Activated CD4-positive, alpha-beta T cell treated with anti-CD3 and anti-CD28 coated beads for 24 hours (primary cell): ENCODE data around the gene SYVN1.
A peak's percentile ranks its signal among the peaks of the same experiment; 100 is the strongest.
"Not testable (repeated sequence)": the region's sequence is repeated elsewhere in the genome, so short reads cannot be mapped to it uniquely, and the experiment has no call there.

ENCODE experiments used
- DNase-seq, 2 donors: peaks; one replicate each; pipeline ENCODE4 v3.0.0-alpha.2; 2020; ENCODE audit warnings: low read depth in 2 of 2

SYVN1 gene

DNA sequence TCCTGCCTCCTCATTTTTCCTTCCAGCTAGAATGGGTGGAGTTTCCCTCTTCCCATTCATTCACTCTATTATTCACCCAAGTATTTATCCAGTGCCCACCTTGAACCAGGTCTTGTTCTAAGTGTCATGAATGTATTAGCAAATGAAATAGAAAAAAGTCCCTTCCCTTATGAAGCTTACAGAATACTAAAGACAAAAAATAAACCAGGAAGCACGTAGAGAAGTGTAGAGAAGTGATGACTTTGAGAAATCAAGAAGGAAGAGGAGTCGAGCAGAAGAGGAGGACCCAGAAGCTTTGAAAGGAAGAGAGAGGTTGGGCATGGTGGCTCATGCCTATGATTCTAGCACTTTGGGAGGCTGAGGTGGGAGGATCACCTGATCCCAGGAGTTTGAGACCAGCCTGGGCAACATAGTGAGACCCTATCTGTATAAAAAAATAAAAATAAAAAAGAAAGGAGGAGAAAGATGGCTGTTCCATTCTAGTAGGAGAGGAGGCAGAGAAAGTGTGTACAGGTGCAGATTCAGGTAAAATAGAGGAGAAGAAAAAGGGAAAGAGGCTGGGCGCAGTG, 17.1 kb upstream of the SYVN1 start:
- no peak for DNase-seq

DNA sequence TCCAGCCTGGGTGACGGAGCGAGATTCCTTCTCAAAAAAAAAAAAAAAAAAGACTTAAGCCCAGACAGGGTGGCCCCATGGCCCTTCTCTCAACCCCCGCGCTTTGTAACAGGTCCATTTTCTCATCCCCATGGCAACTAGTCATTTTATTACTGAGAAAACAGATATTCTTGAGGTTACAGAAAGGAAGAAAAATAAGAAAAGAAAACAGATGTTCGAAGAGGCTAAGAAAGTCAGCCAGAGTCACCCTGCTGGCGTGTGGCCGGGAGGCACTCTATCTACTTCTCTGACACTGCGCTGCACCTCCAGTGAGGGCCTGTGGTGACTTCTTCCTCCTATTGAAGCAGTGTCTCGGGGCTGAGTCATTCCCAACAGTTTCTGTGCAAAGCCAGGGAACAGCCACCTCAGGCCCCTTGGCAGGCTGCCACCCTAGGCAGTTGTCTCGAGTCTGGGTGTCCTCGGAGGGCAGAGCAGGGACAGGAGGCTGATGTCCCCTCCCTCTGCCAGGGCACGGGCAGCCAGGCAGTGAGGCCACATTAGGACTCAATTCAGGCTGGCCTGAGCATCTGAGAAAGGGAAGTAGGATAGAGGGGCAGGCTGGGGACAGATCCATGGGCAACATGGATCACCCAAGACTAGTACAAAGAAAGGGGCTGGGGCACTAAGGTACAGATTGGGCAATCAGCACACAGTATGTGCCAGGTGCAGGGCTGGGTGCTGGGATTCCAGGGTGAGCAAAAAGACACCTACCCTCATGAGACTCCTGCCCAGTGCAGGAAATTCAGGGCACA, 16.4 kb upstream of the SYVN1 start:
- DNase-seq, result no peak

DNA sequence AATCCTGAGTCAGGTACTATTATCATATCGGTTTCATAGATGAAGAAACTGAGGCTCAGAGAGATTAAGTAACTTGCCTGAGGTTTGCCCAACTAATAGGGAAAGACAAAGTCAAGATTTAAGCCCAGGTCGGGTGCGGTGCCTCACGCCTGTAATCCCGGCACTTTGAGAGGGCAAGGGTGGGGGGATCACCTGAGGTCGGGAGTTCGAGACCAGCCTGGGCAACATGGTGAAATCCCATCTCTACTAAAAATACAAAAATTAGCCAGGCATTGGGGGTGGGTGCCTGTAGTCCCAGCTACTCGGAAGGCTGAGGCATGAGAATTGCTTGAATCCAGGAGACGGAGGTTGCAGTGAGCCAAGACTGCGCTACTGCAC, 15.8 kb upstream of the SYVN1 start:
- not testable (repeated sequence) for DNase-seq

DNA sequence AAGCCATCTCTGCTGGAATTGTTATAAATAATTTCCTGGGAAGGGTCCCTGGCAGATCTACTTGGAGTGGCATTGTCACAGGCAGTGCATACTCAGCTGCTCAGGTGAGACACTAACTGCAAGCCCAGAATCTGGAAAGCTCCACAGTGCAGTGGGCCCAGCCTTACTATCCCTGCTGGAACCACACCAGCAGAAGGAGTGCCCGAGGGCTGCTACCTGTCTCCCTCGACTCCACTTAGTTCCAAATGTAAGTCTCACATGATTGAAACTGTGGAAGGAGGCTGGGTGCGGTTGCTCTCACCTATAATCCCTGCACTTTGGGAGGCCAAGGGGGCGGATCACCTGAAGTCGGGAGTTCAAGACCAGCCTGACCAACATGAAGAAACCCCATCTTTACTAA, 14.3 kb upstream of the SYVN1 start:
- no peak for DNase-seq

DNA sequence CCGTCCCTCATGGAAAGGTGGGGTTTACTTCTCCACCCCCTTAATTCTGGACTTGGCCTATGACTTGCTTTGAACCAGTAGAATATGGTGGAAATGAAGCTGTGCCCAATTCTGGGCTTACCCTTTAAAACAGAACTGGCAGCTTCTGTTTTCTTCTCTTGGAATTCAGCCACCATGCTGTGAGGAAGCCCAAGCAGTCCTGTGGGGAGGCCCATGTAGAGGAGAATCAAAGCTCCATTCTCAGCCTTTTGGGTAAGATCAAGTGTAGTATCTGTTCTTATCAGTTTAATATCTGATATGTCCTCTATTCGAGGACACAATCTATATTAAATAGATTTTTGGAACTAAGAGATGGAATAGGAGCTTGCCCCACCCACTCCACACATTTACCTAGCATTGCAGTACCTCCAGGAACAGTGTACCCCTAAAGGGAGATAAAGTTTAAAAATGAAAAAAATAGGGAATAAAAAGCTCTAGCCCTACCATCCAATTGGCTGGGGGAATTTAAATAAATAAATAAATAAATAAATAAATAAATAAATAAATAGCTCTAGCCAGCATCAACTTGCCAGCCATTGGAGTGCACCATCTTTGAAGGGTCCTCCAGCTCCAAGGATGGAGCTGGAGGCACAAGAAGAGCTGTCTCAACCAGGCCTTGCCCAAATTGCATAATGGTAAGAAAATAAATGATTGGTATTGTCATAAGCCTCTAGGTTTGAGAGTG, 13.2 kb upstream of the SYVN1 start:
- no peak for DNase-seq

DNA sequence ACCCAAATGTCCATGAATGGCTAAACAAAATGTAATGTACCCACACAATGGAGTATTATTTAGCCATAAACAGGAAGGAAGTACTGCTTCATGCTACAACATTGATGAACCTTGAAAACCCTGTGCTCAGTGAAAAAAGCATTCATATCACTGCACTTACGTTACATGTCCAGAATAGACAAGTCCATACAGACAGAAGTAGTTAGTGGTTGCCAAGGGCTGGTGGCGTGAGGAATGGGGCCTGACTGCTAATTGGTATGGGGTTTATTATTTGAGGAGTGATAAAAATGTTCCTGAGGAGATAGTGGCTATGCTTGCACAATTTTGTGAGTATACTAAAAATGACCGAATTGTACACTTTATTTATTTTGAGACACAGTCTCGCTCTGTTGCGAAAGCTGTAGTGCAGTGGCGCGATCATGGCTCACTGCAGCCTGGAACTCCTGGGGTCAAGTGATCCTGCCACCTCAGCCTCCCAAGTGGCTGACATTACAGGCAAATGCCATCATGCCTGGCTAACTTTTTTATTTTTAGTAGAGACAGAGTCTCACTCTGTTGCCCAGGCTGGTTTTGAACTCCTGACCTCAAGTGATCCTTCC, 7.7 kb upstream of the SYVN1 start:
- DNase-seq, result no peak

DNA sequence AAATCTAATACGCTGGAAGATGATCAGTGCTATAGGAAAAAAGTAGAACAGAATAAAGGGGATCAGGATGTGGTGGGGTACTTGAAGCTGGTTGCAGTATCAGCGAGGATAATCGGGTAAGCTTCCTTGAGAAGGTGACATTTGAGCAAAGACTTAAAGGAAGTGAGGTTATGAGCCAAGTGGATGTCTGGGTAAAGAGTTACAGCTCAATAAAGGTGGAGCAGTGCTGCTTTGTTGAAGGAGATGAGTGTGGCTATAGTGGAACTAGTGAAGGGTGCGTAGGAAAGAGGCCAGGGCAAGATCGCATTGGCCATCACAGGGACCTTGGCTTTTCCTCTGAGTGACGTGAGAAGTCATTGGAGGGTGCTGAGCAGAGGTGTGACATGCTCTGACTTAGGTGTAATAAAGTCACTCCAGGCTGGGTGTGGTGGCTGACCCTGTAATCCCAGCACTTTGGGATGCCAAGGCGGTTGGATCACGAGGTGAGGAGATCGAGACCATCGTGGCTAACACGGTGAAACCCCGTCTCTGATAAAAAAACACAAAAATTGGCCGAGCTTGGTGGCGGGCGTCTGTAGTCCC, 2.3 kb upstream of the SYVN1 start:
- no peak for DNase-seq

DNA sequence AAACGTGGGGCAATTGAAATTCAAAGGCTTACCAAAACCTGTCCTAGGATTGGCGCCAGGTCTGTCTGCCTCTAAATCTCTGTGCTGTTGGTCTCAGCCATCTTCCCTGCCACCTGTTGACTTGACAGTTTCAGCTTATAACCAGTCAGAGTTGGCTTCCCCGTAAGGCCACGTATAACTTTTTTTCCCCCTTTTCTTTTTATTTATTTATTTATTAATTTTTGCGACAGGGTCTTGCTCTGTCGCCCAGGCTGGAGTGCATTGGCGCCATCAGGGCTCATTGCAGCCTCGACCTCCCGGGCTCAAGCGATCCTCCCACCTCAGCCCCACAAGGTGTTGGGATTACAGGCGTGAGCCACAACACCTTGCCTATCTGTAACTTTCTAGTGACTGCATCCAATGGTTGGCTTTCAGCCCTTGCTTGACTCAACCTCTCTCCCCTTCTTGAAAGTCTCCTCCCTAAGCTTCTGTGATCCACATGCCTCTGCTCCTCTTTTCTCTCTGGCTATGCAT, 1.4 kb upstream of the SYVN1 start:
- DNase-seq, result no peak

DNA sequence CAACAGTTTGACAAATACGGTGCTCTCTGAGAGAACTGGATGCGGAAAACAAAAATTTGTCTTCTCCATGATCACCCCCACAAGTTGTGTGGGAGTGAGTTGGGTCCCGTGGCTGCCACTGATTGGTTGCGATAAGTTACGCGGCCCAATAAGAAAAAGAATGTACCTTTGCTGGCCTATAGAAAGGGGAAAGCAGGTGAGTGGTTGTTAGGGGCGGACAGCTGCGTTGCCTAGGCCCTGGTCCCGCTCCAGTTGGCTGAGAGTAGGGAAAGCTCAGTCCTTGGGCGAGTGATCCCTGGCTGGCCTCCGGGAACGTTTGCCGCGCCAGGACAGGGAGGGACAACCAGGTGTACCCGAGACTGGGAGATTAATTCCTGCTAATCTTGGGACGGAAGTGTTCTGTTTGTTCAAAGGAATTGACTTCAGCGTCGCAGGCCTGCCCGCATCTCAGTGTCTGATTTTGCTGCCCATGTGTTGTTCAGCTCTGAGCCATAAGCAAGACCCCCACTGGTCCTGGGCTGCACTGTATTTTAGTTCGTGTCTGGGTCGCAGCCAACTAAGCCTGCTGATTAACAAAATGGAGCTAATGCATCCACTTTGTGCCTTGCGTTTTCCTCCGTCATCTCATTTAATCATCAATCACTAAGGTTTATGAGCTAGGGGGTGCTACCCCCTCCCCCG, 773 bp upstream of the SYVN1 start:
- DNase-seq, result peak; percentile 65 to 66

DNA sequence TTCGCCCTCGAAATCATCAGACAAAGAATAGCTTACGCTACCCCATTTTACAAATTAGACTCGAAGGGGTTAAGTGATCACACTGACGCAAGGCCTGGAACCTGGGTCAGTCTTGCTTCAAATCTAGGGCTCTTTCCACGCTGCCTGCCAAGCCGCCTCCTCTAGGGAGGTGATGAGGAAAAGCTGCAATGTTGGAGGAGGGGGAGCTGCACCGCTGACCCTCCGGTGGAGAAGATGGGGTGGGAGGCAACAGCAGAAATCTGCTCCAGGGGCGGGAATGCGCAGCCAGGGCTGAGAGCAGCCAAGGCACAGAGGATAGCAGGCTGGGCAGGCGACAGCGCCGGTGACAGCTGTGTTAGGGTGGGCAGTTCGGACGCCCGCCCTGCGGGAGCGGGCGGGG, 595 bp downstream of the SYVN1 start:
- no peak for DNase-seq

DNA sequence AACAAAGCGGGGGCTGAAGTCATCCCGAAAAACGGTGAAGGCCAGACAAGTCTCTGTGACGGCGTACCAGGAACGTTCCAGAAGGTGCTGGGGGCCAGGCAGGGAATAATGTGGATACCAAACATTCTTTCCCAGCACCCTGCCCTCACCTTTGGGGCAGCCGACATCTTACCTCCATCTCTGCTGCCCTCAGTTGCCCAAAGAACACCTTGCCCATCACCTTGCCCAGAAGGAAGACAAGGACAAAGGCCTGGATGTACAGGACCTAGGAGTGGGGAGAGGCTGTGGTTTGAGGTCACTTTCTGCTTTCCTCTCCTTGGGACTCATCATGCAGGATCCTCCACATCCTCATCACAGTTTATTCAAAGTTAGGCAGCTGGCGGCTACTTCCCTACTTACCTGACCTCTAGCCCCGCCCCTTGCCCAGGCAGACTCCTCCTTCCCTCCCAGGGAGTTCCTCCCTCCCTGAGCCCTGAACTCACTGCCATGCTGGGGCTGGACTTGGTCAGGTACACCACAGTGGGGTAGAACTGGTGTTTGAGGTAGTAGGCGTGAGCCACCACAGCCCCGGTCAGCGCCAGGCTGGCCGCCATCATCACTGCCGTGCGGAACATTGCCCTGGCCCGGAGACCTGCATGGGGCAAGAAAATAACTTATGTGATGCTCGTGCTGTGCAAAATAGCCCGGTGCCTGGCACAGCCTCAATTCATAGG, 1.2 kb downstream of the SYVN1 start:
- no peak for DNase-seq

DNA sequence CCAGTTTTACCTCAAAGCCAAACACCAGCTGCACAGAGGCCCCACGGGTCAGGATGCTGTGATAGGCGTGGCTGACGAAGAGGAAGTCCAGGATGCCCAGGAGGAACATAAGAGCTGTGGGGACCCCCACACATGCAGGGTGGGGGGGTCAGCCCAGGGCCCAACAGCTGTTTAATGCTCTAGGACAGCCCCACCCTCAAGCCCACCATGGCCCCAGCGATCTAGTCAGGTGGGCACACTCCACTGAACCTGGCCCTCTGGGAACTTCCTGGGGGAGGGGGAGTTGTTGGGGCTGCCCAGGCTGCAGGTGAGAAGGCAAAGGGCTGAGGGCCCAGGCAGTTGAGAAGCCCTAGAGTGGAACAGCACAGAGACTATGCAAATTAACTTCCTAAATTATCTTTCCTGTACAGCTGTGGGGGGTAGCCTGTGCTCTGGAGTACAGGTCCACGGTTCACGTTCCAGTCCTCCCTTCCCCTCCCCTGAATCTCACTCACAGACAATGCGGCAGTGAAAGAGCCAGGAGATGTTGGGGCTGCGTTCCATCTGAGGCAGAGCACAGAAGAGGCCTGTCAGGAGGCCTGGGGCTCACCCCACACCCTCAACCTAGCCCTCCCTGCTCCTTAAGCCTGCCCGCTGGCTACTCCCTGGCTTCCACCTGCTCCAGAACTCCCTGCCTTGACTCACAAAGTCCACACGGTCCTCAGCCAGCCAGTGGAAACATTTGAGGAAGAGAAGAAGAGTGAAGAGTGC, 1.9 kb downstream of the SYVN1 start:
- no peak for DNase-seq

DNA sequence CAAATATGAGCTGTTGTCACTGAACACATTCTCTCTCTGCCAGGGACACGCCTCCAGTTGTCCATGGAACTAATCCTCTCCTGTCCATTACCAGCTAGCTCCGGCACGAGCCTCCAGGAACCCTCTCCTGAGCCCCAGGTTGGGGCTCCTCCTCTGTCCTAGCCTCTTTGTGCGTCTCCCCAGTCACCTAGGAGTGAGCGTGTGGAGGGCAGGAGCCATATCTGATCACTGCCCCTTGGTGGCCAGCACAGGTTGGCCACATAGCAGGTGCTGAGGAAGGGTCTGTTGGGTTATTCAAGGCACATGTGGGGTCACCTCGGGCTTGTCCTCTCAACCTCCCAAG, 2.5 kb downstream of the SYVN1 start:
- DNase-seq, result no peak

DNA sequence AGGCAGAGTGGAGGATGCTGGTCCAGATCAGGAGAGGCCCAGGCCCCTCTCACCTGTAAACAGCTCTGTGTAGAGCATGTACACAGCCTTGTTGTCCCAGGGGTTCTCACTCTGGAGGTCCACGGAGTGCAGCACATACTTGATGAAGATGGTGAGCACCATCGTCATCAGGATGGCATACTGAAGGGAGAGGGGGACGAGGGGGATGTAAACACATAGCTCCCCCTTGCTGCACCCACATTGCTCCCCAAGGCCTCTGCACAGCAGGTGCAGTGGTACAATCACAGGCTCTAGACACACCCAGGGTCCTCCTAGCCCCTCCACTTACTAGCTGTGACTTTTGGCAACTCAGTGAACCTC, 2.9 kb downstream of the SYVN1 start:
- no peak for DNase-seq

DNA sequence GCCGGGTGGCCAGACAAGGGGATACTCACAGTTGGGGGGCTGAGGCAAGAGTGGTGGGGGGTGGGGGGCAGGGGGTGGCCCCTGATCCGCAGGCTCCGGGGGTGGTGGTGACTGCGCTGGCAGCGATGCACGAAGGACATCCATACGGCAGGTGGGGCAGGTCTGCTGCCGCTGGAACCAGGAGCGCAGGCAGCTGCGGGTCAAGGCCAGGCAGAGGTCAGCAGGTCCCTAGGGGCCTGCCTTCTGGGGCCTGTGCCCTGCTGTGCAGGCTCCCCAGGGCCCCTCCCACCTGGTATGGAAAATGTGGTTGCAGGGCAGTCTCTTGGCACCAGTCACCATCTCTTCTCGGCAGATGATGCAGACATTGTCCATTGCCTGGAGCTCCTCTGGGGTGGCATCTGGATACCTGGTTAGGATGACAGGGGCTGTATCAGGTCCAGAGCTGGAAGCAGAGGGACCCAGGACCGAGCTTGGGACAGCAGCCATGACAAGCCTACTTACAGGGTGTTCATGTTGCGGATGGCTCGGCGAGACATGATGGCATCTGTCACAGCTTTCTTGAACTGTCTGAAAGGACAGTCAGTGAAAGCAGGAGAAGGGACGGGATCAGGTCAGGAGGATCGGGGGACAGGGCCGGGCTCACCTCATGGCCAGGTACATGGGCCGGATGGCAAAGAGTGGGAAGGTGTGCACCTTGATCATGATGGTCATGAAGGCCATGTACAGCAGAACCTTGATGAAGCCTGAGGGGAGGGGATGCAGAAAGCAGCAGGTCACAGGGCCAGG, 3.5 kb downstream of the SYVN1 start:
- no peak for DNase-seq

DNA sequence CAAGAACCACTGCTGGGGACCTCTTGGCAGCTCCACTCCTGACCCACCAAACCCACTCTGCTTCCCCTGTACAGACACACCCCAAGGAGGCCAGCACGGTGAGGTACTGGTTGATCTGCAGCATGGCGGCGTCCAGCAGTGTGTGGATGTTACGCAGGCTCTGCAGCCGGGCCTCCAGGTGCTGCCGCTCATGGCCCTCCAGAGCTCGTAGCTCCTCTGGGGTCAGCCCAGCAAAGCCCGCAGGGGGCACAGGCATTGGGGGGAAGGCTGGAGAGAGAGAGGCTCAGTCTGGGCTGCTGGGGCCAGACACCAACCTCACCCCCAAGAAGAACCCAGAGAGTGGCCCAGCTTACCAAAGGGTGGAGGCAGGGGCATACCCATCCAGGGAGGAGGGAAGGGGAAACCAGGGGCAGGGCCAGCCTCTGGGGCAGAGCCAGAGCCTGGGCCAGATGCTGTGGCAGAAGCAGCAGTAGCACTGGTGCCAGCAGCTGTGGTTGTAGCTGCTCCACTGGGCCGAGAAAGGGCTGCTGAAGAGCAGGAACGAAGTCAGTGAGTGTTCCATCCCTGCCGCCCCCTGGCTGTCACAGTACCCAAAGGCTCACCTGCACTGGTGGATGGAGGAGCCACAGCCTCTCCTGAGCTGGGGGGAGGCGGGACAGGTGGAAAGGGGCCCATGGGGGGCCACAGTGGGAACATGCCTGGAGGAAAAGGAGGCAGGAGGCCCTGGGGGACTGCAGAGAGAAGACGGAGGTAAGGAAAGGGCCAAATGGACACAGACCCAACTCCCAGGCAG, 4.5 kb downstream of the SYVN1 start:
- DNase-seq, result no peak

DNA sequence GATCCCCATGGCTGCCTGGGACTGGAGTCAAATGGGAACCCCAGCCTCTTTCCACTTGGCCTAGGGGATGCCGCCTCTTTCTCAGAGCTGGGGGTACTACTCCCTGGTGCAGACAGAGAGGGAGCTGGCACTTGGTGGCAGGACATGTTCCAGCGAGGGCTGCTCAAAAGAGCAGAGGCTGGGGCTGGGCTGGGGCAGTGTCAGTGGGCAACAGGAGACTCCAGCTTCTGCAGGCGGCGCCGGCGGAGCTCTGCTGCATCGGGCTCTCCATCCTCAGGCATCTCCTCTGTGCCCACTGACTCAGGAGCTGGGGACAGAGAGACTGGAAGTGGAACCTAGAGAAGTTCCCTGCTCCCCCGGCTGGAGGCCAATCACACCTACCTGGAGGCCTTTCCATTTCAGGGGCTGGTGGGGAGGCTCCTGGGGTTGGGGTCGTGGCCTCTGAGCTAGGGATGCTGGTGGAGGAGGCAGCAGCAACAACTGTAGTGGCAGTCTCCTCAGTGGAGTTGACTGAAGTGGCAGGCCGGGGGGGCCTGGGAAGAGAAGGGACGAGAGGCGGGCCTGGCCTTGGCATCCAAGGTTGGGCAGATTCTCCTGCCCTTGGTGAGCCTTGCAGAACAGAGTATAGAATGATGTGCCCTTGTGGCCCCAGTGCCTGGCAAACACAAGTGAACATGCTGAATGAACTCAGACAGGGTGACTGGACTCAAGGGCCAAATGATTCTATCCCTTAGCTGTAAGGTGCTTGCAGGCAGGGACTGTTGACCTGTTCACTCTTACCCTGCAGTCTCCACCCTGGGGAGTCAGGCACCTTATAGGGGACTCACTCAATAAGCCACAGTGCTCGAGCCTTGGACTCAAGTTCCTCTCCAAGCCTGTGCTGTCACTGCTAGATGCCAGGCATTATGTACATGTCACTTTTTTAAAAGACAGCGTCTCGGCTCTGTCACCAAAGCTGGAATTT, 5.9 kb downstream of the SYVN1 start:
- DNase-seq, result no peak
